T-helper 2 cell (primary cell): ENCODE data around the gene TMEM98.
"Not testable (repeated sequence)": the region's sequence is repeated elsewhere in the genome, so short reads cannot be mapped to it uniquely, and the experiment has no call there.

Experiments
- DNase-seq, 5 experiments: peaks; one replicate each; pipeline versions ENCODE4 v3.0.0 to v3.0.0-alpha.2; 2012 to 2022

The TMEM98 gene

DNA sequence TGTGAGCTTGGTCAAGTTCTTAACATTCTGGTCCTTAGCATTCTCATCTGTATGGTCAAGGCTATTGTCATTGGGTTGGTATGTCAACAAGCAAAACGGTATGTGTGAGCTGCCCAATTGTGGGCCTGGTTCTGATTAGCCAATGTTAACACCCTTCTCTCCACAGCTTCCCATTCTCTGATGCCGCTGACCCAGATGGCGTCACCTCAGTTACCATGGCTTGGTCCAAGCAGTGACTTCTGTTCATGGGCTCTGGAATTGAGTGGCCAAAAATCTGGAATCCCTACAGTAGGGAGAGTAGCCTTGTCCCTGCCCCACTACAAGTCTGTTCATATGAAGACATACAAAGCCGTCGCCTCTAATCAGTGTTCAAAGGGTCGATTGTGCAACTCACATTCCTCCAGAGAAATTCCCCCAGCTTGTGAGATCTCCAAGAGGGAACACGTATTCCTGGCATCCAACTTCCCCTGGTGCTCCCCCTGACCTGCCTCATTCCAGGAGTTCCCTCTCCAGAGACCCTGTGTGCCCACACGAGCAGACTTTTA, 15.8 kb downstream of the TMEM98 start:
- DNase-seq: no peak

DNA sequence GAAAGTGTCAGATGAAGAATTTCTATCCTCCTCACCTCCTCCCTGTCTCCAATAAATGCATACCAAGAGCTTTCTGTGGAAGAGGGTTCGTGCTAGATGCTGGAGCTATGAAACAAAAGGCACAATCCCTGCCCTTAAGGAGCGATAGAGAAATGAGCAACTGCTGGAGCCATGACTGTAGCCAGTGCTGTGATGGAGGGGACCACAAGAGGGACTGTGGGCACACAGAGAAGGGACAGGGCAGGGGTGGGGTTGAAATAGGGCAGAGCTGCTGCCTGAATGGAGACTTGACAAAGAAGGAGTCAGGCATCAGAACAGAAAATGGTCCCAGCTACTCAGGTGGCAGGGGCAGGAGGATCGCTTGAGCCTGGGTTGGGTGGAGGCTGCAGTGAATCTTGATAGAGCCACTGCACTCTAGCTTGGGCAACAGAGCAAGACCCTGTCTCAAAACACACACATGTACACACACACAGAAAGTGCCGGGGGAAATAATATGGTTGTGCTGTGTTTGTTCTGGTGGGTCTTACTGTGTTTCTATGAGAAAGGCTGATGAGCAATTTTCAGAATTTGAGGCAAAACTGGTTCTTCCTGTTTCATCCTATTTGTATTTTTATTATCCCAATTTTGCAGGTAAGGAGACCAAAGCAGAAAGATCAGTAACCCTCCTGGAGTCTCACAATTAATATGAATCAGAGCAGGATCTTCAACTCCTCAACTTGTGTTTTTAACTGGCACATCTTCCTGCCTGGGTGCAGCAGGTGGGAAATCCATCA, 16.5 kb downstream of the TMEM98 start:
- no peak for DNase-seq

DNA sequence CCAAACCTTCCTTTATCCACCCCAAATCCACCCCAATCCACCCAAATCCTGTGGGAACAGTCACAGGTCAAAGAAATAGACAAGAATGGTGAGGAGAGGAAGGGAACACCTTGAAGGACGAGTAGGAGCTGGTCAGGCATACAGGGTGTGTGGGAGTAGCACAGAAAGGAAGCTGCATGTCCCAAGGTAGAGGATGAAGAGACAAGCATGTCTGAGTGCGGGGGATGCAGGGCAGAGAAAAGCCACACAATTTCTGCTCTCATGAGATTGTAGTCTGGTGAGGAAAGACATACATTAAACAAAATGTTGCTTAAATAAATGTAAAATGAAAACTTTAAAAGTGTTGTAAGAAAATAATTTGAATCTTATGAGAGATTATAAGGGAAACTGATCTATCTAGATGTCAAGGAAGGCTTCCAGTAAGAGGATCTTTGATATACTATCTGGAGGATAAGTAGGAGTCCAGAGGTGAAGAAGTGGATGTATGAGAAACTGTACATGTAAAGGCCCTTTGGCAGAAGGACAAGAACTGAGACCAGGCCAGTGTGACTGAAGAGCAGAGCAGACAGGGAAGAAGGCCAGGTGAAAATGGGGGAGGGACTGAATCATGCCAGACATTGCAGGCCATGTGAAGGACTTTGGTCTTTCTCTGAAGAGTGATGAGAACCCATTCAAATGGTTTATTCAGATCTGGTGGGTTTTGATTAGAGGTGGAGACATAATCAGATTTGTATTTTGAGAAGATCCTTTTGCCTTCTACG, 18.6 kb downstream of the TMEM98 start:
- no peak for DNase-seq

DNA sequence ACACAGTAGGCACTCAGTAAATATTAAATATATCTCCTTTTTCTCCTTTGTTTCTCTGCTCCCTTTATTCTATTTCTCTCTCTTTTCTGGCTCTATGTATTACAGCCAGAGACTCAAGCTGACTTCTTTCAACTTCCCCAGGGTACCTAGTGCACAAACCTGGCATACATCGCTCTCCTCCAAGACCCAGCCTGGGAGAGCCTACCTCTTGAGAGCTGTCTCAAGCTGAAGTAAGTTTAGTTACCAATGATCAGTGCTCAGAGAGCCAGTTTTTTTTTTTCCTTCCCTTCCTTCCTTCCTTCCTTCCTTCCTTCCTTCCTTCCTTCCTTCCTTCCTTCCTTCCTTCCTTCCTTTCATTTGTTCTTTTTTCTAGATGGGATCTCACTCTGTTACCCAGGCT, 19.8 kb downstream of the TMEM98 start:
- DNase-seq: no peak

DNA sequence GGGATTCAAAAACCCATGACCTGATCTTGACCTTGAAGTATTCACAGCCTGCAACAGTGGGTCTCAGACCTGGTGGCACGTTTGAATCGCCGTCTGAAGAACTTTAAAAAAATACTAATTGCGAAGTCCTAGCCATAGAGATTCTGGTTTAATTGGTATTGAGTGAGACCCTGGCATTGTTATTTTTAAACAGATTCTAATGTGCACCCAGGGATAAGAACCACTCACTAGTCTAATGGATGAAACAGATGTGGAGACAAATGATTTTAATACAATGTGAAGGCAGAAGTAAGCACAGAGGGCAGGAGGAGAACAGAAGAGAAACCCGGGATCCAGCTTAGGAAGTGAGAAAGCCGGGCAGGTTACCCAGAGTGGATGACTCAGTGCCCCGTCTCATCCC, 21.2 kb downstream of the TMEM98 start:
- no peak for DNase-seq

DNA sequence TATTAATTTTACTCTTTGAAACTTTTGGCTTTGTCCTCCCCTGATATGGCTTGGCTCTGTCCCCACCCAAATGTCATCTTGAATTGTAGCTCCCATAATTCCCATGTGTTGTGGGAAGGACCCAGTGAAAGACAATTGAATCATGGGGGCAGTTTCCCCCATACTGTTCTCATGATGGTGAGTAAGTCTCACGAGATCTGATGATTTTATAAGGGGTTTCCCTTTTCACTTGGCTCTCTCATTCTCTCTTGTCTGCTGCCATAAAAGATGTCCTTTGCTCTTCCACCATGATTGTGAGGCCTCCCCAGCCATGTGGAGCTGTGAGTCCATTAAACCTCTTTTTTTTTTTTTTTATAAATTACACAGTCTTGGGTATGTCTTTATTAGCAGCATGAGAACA, 24.5 kb downstream of the TMEM98 start:
- DNase-seq: not testable (repeated sequence)

DNA sequence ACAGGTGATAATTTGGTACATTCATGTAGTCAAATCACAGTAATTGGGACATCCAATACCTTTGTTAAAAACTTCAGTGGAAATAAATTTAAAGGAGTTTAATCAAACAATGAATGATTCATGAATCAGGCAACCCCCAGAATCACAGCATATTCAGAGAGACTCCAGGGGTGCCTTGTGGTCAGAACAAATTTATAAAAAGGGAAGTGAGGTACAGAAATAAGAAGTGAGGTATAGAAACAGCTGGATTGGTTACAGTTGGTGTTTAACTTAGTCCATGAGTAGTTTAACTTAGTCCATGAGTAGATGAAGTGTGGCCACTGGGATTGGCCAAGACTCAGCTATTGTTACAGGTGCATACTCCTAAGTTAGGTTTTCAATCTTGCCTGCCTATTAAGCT, 25.1 kb downstream of the TMEM98 start:
- DNase-seq: no peak

DNA sequence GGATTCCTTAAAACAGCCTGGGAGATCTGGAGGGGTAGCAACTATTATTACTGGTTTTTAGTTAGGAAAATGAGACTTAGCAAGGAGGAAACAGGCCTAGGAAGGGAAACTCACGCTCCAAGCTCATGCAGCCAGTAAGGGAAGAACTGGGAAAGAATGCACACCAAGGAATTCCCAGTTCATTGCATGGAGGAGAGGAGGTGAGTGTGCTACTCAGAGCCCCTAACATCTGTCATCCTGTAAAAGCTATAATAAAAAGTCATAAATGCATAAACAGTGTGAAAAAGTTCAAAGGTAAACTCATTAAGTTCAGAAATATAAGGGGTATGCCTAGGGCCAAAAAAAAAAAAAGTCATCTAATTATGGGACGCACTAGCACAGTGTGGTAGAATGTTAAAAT, 25.9 kb downstream of the TMEM98 start:
- no peak for DNase-seq

DNA sequence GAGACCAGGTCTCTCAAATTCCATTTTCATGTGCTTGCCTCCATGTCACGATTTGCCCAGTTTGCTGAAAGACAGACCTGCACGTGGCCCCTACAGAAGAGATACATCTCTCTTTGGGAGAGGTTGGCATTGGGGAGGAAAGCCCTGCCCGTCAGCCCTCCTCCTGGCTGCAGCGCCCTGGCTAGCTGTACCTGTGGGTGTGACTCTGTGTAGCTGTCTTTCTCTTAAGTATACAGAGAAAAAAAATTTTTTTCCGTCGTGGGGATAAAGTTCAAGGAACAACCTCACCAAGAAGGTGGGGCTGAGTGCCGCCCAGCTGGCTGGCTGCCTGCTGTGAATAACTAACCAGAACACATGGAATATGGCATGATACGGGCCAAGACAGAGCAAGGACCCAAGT, 26.5 kb downstream of the TMEM98 start:
- no peak for DNase-seq

DNA sequence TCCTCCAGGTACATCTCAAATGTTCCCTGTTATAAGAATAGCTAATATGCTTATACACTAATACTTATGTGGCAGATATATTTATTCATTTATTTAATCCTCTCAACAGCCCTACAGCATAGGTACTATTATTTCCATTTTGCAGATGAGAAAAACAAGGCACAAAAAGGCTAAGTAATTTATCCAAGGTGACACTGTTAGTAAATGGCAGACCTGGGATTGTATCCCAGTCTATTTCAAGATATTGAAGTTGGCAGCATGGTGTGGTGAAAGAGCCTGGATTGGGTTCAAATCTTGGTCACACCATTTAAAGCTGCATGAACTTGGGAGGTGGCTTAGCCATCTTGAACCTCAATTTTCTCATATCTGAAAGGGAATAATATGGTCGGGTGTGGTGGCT, 27.2 kb downstream of the TMEM98 start:
- no peak for DNase-seq

DNA sequence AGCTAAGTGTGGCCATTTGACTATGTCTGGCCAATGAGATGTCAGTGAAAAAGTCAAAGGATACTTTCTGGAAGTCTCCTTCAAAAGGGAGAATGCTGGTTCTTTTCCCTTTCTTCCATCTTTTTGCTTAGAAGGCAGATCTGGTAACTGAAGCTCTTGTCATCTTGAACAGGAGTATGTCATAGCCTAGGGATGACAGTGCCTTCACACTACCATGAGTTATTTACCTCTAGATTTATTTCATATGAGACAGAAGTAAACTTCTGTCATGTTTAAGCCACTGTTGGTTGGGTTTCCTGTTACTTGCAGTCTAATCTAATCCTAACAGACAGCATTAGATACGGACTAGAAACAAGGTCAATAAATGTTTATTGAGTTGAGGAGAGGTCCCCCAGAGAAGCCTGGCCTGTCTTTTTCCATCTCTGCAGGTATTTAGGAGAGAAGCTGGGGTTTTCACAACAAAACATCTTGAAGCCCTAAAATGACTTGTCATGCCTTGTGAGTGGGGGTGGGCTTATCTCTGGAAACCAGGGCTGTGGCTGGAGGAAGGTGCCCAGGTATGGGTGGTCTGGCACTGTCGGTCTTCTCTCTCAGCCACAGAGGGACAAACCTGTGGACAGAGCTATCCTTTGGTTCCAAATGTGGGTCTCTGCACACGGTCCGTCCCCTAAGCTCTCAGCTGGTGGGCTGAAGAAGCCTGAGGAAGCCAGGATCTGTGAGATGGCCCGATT, 28.5 kb downstream of the TMEM98 start:
- DNase-seq: no peak

DNA sequence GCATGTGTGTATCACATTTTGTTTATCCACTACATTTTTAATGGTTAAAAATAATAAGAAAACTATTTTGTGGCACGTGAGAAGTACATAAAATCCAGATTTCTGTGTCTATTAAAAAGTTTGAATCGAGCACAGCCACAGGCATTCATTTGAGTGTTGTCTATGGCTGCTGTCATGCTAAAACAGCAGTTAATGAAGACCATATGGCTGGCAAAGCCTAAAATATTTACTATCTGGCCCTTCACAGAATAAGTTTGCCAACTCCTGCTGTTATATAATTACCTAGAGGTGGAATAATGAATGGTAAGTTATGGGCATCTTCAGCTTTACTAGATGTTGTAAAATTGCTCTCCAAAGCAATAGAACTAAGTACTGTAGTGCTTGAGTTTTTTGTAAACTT, 30.5 kb downstream of the TMEM98 start:
- DNase-seq: no peak

DNA sequence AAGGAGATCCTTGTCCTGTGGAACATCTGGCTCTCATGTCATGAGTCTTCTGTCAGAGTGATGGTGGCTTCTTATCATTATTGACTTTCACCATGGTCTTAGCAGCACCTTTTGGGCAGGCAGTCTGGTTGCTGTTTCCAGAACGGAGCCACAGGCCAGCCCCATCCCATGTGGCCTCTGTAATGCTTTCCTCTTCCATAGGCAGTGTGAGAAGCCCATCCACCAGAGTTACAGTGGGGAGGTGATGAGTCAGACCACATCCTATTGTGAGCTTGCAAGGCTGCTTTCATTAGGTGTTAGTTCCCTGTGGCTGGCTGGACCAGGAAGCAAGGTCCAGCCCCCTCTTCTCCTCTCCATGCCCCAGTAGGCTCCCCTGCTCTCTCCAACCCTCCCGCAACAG, 32.9 kb downstream of the TMEM98 start:
- DNase-seq: no peak

DNA sequence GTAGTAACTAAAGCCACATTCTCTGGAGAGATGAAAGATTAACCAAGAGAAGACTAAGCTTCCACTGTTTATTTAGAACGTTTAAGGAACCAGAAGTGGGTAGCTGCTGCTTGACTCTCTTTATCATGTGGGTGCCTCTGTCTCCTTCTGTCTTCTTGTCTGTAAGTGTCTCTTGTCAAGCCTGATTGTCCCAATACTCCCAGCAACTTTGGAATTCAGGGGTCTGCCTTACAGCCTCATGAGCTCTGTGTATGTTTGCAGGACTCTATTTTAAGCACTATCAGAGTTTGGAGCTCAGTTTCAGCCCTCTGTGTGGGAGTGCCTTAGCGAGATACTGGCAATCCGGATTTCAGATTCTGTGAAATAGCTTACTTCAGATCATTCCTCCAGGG, 34.4 kb downstream of the TMEM98 start:
- no peak for DNase-seq

DNA sequence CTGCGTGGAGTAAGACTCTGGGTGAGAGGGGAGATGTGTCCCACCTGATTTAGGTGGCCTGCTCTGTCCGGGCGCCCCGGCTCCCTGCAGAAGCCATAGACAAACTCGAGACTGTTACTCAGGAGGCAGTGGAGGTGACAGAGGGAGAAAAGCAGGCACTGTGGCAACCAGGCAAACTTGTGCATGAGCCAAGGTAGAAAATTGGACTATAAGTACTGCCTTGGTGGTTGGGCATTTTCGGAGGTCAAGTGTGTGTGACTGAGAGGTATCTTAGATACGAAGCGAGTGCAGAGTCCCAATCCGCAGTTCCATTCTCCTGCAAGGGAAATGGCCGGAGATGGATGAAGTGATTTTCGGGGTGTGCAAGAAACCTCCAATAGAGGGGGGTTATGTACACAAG, 36.6 kb downstream of the TMEM98 start:
- DNase-seq: no peak

DNA sequence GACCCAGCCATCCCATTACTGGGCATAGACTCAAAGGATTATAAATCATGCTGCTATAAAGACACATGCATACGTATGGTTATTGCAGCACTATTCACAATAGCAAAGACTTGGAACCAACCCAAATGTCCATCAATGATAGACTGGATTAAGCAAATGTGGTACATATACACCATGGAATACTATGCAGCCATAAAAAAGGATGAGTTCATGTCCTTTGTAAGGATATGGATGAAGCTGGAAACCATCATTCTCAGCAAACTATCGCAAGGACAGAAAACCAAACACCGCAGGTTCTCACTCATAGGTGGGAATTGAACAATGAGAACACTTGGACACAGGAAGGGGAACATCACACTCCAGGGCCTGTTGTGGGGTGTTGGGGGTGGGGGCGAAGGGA, 41.3 kb downstream of the TMEM98 start:
- DNase-seq: not testable (repeated sequence)

DNA sequence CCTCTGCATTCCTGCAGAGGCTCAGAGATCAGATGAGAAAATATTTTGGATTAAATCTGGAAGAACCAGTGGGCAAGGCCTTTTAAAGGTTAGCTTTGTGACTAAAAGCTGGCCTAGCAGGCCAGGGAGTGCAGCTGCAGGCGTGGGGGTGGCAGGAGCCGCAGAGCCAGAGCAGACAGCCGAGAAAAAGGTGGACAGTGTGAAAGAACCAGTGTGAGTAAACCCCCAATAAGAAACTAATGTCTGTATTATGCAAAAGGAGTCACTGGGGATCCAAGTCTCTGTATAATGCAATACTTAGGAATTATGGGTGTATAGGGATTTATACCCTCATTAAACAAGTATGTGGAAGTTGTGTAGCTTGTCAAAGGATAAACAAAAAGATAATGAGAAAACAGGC, 42.3 kb downstream of the TMEM98 start:
- peak in 1 of 5 experiments; percentile 14 for DNase-seq

DNA sequence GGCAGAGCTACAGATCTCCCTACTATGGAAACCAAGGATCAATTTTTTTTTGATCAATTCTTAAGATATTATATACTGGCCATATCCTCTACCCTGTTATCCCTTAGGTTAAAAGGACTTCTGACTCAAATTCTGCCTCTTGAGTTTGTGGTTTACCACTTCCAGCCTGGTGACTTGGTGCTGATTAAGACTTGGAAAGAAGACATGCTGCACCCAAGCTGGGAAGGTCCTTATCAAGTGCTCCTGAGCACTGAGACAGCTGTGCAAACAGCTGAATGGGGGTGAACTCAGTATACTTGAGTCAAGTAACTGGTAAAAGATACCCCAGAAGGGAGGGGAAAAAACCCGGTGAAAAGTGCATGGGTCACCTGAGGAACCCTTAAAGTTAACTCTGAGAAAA, 43.2 kb downstream of the TMEM98 start:
- DNase-seq: peak in 1 of 5 experiments; percentile 93

DNA sequence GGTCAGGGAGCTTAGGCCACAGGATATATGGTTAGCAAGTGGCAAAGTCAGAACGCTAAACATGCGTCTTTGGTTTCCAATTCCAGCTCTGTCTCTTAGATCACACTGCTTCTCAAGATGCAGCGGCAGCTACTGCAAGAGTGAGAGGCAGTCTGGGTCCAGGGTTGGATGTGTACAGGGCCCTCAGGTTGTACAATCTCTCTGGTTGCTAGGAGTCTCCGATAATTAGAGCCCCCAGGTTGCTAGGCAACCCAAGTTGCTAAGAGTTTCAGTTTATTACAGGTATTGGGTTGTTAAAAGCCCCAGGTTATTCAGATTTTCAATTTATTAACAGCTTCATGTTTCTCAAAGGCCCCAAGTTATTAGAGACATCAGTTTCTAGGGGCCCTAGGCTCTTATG, 48.2 kb downstream of the TMEM98 start:
- no peak for DNase-seq

DNA sequence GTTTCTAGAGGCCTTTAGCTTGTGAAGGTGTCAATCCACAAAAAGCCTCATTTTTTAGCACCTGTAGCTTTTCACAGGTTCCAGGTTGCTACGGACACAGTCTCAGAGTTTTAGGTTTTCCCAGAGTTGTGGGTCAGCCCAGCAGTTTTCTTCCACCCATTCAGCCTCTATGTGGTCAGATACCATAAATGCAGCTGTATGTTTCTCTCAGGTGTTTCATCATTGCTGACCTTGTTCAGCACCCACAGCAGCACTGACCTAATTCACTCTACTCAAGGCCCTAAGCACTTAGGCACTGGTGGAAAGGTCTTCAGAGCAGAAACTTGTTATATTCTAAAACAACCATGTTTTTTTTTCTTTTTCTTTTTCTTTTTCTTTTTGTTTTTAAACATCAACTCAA, 48.7 kb downstream of the TMEM98 start:
- no peak for DNase-seq

DNA sequence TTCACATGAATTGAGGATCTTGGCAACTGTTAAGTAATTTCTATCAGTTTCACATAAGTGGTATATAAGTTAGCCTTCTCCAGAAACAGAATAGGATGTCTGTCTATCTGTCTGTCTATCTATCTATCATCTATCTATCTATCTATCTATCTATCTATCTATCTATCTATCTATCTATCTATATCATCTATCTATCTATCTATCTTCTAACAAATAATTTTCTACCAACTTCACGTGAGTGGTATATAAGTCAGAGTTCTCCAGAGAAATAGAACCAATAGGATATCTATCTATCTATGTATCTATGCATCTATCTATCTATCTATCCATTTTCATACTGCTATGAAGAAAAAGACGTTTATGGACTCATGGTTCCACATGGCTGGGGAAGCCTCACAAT, 52.3 kb downstream of the TMEM98 start:
- no peak for DNase-seq

DNA sequence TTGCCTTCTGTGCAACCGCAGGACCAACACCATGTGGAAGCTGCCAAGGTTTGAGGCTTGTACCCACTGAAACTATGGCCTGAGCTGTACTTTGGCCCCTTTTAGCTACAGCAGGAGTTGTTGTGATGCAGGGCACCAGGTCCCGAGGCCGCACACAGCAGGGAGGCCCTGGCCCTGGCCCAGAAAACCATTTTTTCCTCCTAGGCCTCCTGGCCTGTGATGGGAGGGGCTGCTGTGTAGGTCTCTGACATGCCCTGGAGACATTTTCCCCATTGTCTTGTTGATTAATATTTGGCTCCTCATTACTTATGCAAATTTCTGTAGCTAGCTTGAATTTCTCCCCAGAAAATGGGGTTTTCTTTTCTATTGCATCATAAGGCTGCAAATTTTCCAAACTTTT, 53.7 kb downstream of the TMEM98 start:
- not testable (repeated sequence) for DNase-seq

DNA sequence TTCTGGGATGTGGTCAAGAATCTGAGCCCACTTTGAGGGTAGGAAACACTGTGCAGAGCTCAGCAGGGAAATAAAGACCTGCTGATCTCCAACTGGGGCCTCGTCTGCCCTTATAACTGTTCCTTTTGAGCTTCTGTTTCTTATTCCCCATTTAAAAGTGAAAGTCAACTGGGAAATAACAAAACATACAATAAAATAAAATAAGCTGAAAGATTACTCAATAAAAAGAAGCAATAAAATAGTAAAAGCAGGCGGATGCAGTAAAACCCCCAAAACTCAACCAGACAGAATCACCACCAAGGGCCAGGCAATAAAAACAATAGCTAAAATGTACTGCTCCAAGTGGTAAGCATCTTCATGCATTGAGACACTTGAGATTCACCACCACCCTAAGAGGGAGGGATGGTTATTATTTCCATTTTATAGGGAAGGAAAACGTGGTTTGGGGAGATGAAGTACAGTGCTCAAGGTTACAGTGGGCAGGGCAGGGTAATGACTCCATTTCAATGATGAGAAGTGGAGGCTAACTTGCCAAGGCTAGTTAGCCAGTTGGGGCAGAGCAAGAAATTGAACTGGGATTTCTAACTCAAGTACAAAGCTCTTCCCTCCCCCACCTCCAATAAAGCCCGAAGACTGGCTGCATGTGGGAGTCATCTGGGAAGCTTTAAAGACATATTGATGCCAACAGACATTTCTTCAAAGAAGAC, 57.2 kb downstream of the TMEM98 start:
- no peak for DNase-seq
